Measurements from ENCODE around the gene TRIM62.

The TRIM62 gene

DNA sequence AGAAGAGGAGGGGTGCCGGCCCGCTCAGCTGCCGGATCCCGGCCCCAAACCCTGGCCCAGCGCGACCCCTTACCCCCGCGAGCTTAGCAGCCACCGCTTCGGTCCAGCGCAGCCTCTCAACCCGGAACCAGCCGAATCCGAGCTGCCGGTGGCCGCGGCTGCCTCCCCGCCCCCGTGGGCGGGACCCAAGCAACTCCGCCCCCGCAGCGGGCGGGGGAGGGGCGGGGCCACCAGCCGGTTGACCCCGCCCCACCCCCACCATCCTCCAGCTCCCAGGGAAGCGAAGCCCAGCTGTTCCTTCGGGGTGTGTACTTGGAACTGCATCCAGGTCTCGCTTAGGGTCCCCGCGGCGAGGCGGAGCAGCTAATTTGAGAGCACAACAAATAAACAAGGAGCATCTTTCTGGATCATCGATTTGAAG, at the start of gene TRIM62:
TRIM62 (minus strand) TSS at position 123 of the 421 bp plus-strand sequence. CDS start 611 bp downstream, outside the sequence.
- peak; percentile 34 for DNase-seq

DNA sequence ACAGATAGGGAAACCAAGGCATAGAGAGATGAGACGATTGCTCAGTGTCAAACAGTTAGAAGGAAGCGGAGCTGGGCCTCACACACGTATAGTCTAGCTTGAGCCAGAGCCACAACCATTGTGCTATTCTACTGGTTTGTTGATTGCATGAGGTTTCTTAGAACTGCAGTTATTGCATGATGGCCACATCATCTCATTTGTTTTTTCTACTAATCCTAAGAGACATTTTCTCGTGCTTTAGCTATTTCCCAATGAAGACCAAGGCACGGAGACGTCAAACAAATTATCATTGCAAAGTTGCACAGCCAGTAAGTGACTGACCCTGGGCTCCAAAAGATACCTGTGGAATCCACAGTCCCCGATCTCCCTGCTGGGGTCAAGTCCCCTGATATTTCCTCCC, 49.3 kb upstream of the TRIM62 start:
- DNase-seq = no peak

DNA sequence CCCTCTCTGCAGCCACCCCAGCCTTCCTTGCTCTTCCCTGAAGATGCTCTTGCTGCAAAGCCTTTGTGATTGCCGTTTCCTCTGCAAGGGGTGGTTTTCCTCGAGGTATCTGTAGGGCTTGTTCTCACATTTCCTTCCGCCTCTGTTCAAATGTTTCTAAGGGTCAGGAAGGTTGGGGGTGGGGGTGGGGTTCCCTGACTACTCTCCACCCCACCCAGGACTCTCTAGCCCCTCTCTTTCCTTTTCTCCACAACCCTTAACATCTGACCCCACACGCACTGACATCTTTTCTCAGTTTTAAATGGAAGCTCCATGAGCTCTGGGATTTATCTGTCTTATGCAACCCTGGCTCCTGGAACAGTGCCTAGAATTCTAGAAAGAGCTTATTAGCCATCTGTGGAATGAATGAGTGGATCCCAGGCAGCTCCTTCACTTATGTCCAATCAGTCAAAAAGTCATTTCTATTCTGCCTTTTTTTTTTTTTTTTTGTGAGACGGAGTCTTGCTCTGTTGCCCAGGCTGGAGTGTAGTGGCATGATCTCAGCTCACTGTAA, 47.2 kb upstream of the TRIM62 start:
- no peak for DNase-seq

DNA sequence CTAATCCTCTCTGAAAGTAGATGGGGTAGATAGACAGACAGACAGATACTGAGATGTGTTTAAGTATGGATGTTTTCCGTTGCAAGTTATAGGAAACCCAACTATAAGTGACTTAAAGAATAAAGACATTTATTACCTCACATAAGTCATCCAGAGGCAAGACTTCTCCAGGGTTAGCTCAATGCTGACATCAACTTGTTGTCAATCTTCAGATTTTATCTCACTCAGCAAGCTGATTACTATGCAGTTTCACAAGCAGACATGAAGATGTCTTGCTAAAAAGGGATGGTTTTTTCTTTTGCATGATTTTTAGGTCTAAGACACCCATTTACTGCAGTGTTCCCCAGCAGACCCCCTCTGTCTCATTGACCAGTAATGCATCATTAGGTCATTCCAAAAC, 43.7 kb upstream of the TRIM62 start:
- no peak for DNase-seq

DNA sequence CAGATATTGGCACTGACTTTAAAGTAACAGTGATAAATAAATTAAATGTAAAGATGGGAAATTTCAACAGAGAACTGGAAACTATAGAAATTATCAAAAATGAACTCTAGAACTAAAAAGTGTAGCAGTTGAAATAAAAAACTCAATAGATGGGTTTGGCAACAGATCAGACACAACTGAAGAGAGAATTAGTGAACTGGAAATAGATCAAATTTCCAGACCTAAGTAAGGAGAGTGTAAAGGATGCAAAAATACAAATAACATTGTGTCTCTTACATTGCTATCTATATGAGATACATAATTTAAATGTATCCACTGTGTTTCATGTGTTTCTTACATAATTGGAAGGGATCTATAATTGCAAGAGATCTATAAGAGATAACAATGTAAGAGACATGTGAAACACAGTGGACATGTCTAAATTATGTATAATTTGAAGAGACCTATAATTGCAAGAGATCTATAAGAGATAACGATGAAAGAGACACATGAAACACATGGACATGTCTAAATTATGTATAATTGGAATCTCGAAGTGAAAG, 42.4 kb upstream of the TRIM62 start:
- DNase-seq = no peak

DNA sequence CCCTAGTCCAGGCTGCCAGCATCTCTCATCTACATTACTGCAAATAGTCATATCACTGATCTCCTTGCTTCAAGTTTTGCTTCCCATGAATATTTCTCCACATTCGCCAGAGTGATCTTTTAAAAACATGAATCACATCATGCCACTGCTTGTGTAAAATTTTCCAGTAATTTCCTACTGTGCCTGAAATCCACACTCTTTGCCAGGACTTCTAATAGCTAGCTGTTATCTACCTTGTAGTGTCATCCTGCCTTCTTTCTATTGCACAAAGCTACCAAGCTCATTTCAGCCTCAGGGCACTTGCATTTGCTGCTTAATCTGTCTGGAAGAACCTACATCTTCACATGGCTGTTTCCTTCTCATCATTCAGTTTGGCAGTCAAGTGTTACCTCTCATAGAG, 40.5 kb upstream of the TRIM62 start:
- no peak for DNase-seq

DNA sequence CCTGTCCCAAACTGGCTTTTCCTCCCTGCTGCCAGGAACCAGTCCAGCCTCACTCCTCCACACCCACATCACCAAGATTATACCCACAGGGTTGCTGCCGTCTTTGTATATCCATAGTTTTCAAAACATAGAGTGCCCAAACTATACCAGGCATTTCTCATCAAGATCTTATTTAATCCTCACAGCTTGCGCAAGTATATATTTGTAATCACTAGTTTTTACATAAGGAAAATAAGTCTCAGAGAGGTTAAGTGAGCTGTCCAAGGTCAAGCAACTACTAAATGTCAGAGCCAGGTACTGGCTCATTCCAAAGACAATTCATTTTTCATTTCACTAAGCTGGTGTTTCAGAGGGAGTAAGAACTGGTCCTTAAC, 39.5 kb upstream of the TRIM62 start:
- DNase-seq = no peak

DNA sequence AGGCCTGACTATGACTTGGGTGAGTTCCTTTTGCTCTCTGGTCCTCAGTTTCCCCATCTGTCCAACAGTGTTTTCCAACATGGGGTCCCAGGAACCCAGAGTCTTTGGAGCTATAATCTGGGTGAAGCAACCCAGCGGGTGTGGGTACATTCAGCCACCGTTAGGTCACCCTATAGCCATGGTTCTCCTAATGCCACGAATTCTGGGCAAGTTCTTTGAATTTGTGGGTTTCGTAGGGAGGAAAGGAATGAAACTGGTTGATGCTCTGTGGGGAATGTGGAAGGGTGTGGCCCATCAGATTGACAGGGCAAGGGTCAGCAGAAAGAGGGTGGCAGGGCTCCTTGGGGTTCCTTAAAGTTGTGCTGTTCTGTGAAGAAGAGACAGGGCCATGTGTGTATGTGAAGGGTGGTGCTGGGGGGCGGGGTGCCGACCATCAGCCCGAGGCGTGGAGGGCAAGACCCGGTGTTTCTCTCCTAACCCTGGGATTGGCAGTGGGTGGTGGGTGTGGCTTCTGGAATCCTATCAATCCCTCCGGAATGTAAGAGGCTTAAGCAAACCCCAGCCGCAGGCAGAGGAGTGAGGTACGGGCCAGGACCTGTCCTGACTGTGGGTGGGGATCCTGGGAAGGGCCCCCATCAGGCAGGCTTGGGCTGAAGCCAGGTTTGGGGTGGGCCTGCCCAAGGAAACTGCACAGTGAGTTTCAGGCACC, 39.0 kb upstream of the TRIM62 start:
- no peak for DNase-seq

DNA sequence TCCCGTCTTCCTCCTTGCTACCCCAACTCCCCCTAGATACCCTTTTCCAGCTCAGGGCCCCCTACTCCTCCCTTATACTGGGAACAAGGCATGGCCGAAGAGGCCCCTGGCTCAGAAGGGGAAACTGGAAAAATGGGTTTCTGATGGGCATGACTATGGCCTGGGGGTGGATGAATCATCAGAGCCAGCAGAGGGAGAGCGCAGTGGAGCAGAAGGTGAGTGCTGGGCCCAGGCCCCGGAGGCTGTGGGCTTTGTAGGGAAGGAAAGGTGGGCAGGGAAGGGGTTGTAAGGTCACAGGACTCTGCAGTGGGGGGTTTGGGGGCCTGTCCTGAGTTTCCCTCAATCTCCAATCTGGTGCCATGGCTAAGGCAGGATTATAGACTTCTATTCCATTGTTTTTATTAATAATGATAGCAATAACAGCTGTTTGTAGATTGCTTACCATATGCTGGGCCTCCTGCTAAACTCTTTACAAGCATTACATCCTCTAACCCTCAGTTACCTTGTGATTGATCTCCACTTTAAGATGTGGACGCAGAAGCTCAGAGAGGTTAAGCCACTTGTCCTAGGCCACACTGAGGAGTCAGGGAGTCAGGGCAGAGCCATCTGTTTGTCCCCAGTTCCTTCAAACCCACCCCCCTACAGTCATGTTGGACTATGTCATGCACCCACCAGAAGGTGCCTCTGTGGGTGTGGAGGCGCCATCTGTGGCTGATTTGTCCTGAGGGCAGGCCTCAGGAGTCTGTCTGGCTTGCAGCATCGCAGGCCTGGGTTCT, 38.2 kb upstream of the TRIM62 start:
- DNase-seq = no peak

DNA sequence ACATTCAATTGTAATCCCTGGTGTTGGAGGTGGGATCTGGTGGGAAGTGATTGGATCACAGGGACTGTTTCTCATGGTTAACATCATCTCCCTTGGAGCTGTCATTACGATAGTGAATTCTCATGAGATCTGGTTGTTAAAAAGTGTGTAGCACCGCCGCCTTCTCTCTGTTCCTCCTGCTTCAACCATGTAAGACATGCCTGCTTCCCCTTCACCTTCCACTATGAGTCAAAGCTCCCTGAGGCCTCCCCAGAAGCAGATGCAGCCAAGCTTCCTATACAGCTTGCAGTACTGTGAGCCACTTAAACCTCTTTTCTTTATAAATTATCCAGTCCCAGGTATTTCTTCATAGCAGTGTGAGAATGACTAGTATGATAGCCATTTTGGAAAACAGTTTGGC, 30.1 kb upstream of the TRIM62 start:
- no peak for DNase-seq

DNA sequence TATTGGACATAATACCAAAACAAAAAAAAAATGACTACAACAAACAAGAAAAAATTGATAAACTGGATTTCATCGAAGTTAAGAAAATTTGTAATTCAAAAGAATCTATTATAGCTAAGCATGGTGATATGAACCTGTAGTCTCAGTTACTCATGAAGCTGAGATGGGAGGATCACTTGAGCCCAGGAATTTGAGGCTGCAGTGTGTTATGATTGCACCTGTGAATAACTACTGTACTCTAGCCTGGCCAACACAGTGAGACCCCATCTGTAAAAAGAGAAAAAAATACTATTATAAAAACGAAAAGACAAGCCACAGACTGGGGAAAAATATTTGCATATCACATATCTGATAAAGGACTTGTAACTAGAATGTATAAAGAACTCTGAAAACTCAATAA, 24.5 kb upstream of the TRIM62 start:
- no peak for DNase-seq

DNA sequence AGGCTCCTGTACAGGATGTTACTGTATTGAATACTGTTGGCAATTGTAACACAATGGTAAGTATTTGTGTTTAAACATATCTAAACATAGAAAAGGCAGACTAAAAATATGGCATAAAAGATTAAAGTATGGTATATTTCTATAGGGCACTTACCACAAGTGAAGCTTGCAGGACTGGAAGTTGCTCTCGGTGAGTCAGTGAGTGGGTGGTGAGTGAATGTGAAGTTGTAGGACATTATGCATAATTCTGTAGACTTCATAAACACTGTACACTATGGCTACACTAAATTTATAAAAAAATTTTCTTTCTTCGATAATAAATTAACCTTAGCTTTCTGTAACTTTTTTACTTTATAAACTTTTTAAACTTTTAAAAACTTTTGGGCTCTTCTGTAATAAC, 13.7 kb upstream of the TRIM62 start:
- DNase-seq = no peak

DNA sequence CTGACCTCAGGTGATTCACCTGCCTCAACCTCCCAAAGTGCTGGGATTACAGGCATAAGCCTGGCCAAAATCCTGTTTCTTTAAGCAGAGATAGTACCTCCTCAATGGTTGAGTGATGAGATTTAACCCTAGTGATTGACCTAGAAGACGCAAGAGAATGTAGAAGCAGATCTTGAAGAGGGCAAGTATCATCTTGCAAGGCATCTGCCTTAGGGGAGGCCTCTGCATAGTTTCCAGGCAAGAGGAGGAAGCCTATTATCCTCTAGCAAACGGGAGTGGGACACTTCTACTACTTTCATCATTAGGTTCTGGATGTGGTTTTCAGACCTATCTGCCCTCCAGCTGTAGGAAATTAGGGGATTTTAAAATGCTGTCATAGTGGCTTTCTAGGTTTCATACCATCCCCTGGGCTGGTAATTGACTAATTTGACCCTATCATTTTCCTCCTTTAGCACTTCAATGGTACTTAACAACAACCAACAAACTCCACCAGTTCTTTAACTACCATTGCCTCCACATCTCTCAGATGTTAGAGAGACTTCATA, 10.0 kb upstream of the TRIM62 start:
- DNase-seq = no peak

DNA sequence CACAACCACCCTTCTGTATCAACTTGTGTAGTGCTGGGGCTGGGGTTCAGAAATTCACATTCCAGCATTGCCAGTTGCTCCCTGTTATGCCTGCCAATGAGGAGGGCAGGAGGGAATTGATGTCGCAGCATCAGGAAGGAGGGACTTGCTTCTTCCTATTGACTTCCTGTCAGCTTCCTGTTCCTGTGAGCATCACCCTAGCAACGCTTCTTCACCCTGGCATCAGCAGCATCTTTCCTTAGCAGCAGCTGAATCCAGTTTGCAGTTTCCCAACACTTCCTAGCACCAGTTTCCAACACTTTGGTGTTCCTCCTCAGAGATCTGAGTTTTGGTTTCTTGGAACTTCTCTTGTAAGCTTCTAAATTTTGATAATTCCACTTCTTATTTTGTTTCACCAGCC, 8.9 kb upstream of the TRIM62 start:
- DNase-seq = no peak

DNA sequence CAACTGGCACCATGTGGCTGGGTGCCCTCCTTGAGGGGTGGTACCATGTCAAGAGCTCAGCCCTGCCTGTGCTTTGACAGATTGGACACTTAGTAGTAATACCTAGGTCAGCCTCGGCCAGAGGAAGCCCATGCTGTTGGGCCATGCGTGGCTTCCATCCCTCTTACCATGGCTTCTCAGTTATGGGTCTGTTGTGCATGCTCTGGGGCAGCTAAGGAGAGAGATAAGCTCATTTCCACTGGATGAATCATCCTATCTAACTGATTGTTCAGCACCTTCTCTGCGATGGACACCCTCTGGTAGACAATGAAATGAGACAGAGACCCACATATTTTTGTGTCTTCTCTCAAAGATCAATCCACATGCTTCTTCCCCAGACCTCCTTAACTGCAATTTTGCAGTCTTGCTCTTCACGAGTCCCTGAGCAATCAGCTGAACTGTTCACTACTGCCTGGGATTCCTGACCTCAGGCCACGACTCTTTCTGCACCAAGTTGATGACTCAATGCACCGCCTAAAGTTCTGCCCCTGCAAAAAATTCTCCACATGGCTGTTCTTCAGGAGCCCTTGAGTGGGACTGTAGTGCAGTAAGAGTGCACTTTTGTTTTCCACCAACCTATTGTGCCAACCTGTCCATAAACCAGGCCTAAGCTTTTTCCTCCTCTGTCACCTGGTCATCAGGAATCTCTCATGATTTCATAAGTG, 6.9 kb upstream of the TRIM62 start:
- DNase-seq = no peak

DNA sequence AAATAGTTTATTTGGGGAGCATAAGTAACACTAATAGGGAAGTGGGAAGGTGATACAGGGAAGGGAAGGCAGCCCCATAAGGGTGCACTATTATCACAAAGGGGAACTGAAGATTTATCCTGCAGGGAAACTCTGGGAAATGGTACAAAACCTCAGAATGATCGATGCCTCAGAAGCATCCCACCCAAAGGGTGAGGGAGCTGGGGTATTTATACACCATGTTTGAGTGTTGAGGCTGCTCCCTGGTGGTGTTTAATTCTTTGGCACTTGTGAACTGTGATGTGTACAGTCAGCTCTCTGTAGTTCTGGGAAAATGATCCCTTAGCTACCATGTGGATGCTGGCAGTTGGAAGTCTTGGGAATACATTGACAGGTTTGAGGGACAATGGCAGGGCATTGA, 5.1 kb upstream of the TRIM62 start:
- no peak for DNase-seq

DNA sequence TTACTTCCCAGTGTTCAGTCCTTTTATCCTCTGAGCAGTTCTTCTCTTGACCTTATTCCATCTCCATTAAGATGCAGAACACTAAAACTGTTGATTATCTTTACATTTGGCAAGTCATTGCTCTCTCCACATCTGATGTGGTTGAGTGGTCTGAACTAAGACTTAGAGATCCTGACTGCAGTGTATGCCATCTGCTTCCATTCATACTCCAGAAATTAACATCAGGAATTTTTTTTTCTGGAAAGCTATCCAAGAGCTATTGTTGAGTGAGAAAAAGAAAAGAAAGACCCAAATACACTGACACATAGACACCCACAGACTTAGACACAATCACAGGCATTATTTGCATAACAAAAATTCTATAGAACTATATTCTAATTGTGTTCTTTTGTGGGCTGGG, 3.7 kb upstream of the TRIM62 start:
- no peak for DNase-seq

DNA sequence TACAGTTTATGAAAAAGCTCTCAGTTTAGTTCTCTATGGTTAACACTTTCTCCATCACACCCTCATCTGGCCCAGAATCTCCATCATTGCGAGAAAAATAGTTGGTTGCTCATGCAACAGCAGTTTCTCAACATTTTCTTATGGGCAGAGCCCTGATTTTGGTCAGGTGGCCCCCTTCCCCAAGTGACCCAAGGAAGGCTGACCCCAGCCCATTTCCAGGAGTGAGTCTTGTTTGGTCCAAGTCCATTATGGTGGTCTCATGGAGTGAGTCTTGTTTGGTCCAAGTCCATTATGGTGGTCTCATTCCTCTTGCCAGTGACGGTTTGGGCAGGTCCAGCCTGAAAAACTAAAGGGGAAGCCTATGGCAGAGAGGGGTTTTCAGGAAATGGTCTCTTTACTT, 1.5 kb upstream of the TRIM62 start:
- no peak for DNase-seq

DNA sequence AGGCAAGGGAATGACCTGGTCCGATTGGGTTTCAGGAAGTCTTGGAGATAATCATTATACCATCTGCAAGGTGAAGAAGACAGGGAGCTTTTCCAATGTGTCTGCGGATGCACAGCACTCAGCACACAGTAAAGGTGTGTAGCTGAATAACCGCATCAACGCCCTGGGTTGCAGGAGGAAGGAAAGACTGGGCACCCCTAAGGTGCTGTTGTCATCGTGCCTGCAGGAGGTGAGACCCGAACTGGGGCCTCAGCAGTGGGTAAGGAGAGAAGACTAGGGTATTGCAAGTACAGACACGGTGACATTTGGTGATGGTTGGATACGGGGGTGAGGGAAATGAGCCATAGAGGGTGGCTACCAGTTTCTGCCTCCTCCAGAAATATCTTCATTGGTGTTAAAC, 1.1 kb upstream of the TRIM62 start:
- no peak for DNase-seq

DNA sequence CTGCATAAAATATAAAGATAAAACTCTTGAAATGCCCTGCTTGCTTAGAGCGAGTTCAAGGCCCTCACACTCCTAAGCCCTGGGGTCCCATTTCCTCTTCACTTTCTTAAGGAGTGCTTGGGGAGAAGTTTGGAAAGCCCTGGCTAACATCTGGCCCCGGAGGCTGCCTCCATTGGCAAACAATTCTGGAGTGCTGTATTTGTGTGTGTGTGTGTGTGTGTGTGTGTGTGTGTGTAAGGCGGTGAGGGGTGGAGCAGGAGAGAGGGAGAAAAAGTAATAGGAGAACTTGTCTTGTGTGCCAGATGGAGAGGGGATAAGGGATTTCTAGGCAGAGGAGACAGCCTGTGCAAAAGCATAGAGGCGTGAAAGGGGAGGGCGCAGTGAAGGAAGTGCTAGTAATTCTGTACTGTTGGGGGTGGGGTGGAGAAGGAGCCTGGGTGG, 578 bp upstream of the TRIM62 start:
- peak; percentile 72 for DNase-seq

DNA sequence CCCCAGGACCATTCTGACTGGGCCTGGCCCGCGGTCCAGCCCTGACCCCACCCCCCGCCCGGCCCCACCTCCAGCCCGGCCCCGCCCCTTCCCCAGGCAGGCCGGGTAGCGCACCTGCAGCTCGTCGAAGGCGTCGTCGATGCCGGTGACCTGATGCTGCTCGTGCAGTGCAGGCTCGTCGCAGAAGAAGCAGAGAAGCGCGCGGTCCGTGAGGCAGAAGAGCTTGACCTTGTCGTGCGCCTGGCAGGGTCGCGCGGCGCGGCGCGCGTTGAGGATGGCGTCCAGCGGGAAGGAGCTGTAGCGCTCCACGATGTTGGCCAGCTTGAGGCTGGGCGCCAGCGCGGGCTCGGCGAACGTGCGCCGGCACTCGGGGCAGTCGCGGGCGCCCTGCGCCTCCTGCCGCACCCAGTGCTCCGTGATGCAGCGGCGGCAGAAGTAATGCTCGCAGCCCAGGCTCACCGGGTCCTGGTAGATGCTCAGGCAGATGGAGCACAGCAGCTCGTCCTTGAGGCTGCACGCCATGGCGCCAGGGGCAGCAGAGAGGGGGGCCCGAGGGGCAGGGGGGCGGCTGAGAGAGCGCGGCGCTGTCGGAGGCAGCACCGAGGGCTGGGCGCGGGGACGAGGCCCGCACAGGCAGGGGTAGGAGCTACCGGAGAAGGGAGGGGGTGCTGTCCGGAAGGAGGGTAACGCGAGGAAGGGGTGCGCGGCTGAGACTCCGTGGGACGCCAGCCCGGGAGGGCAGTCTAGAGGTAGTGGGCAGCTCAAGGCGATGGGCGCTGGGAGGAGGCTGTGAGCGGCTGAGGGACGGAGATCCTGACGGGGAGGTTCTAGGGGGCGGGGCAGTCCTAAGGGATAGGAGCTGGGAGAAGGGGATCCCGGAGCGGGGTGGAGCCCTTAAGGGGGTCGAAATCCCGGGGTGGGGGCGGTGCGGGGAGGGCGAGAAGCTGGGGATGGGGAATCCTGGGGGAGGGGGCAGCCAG, 642 bp downstream of the TRIM62 start:
- peak; percentile 46 for DNase-seq
